Nephron progenitor cell (in vitro differentiated cells): Measurements from ENCODE around the gene KRTAP10-2.

ENCODE experiments used
- DNase-seq: peaks from one replicate; pipeline ENCODE4 v3.0.0; 2021
- H3K27ac Mint-ChIP-seq: 2 replicates; pipeline ENCODE4 v1.8.0; 2021; ENCODE audit warnings: mild to moderate bottlenecking, moderate library complexity, mixed read lengths
- H3K27me3 Mint-ChIP-seq: 2 replicates; pipeline ENCODE4 v1.8.0; 2021; ENCODE audit warnings: mild to moderate bottlenecking, low read depth, mixed read lengths; ENCODE audit not compliant: poor library complexity
- H3K36me3 Mint-ChIP-seq: 2 replicates; pipeline ENCODE4 v1.8.0; 2021; ENCODE audit warnings: low read depth, mixed read lengths
- H3K4me1 Mint-ChIP-seq: 2 replicates; pipeline ENCODE4 v1.8.0; 2021; ENCODE audit warnings: mixed read lengths
- H3K4me3 Mint-ChIP-seq: 2 replicates; pipeline ENCODE4 v1.8.0; 2021; ENCODE audit warnings: mild to moderate bottlenecking, moderate library complexity, mixed read lengths
- H3K9me3 Mint-ChIP-seq: 2 replicates; pipeline ENCODE4 v1.8.0; 2021; ENCODE audit warnings: mild to moderate bottlenecking, moderate library complexity, mixed read lengths
- CTCF ChIP-seq: fragments of 200-600 bp; sonication (generic); IDR thresholded peaks from 2 replicates; pipeline ENCODE4 v1.5.0; 2021; ENCODE audit warnings: antibody characterized with exemption

KRTAP10-2 gene

DNA sequence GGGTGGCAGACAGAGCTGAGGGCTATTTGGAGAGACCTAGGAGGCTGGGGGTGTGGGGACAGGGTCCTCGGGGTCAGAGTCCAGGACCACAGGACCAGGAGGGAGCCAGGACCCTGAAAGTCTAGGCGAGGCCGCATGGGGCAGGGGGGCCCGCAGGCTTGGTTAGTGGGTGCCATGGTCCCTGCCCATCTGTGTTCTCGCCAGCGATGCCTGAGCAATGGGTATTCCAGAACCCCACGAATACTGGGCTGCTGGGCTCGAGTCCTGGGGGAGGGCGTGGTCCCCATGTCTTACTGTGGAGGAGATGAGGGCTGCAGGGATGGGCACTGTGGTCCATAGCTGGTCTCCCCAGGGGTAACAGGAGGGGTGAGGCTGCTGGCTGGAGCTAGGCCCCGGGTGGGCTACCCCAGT is 39.0 kb upstream of the KRTAP10-2 start:
- peaks cover 4% of the 10 kb centered on the region for H3K27me3 Mint-ChIP-seq
- no peak overlapping the region for H3K27ac Mint-ChIP-seq
- peaks cover 28% of the 10 kb centered on the region for H3K9me3 Mint-ChIP-seq
- peaks cover 33% of the 10 kb centered on the region for H3K4me1 Mint-ChIP-seq
- no peak for TF ChIP-seq CTCF
- no peaks in the 10 kb centered on the region for H3K36me3 Mint-ChIP-seq
- DNase-seq, result no peak
- H3K4me3 Mint-ChIP-seq, result no peak overlapping the region

DNA sequence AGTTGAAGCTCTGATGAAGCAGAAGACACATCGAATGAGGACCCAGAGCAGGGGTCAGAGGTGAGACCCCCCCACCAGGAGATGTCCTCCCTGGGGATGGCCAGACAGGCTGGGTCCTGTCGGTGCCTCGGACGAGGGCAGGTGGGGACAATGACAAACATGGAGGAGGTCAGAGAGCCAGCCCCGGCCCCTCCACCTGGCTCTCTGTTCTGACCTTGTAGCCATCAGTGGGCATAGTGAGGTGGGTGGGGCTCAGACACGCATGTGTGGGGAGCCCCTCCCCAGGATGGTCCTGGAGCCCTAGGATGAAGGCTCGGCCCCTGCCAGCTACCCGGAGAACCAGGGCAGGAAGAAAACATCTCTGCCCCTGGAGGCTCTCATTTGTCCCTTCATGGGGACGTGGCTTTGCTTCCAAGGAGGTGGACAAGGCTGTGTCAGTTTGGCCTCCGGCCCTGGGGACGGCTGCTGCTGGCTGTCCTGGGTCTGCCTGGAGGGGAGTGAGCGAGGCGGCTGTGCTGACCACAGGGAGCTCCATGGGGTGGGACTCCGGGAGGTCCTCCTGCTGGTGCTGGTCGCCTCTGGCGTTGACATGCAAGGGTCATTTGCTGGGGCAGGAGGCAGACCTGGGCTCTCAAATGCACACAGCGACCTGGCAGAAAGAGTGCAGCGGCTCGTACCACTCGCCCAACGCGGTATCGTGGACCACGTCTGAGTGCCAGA is 38.4 kb upstream of the KRTAP10-2 start:
- Mint-ChIP-seq H3K4me1 (peaks cover 28% of the 10 kb centered on the region), H3K9me3 (peaks cover 28% of the 10 kb centered on the region), H3K27ac (no peak overlapping the region), H3K4me3 (no peak overlapping the region), H3K36me3 (no peaks in the 10 kb centered on the region), H3K27me3 (peaks cover 6% of the 10 kb centered on the region)
- DNase-seq, result no peak
- TF ChIP-seq CTCF, result no peak

DNA sequence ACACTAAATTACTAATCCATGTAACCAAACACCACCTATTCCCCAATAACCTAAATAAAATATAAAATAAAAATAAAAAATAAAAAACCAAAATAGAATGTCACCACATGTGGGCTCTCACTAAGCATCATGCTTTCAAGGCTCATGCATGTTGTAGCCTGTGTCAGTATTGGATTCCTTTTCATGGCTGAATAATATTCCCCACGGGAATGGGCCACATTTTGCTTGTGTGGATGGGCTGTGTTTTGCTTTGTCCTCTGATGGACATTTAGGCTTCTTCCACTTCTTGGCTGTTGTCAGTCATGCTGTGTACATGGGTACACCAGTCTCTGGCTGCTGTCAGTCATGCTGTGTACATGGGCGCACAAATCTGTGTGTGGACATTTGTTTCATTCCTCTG is 37.8 kb upstream of the KRTAP10-2 start:
- Mint-ChIP-seq H3K4me3 (no peak overlapping the region), H3K27ac (no peak overlapping the region), H3K9me3 (peaks cover 28% of the 10 kb centered on the region), H3K27me3 (peaks cover 6% of the 10 kb centered on the region), H3K36me3 (no peaks in the 10 kb centered on the region), H3K4me1 (peaks cover 22% of the 10 kb centered on the region)
- no peak for DNase-seq
- no peak for TF ChIP-seq CTCF

DNA sequence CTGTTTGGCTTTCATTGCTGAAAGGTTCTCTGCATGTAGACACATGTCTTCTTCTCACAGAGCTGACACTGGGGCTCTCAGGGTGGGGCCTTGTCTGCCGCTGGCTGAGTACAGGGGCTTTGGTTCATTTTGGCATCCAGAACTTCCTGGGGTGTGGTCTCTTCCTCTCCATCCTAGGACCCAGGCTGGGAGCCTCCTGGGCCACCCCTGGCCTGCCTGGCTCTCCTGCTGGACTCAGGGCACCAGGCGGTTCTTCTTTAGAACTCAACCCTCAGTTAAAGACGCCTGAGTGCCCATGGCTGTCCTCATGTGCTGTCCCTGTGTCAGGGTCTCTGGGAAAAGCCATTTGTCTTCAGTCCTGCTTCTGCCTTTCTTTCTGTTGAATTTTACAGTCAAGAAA is 34.6 kb upstream of the KRTAP10-2 start:
- Mint-ChIP-seq H3K4me3 (no peak overlapping the region), H3K27me3 (peaks cover 9% of the 10 kb centered on the region), H3K4me1 (peaks cover 11% of the 10 kb centered on the region), H3K9me3 (peaks cover 51% of the 10 kb centered on the region), H3K36me3 (peaks cover 5% of the 10 kb centered on the region), H3K27ac (no peak overlapping the region)
- no peak for DNase-seq
- TF ChIP-seq CTCF, result no peak

- H3K4me3 Mint-ChIP-seq, result no peak overlapping the region
- peaks cover 9% of the 10 kb centered on the region for H3K27me3 Mint-ChIP-seq
- no peak overlapping the region for H3K27ac Mint-ChIP-seq
- H3K4me1 Mint-ChIP-seq, result peaks cover 9% of the 10 kb centered on the region
- no peak for DNase-seq
- H3K36me3 Mint-ChIP-seq, result peaks cover 5% of the 10 kb centered on the region
- H3K9me3 Mint-ChIP-seq, result peaks cover 68% of the 10 kb centered on the region
- no peak for TF ChIP-seq CTCF
Measured at GRCh38 chr21:44583800-44584147, 32.5 kb upstream of the KRTAP10-2 start.

GRCh38 chr21:44583089-44583799 is 31.9 kb upstream of the KRTAP10-2 start:
- peaks cover 69% of the 10 kb centered on the region for H3K9me3 Mint-ChIP-seq
- peaks cover 9% of the 10 kb centered on the region for H3K27me3 Mint-ChIP-seq
- no peak for TF ChIP-seq CTCF
- H3K27ac Mint-ChIP-seq, result no peak overlapping the region
- no peak overlapping the region for H3K4me3 Mint-ChIP-seq
- peaks cover 5% of the 10 kb centered on the region for H3K36me3 Mint-ChIP-seq
- peaks cover 9% of the 10 kb centered on the region for H3K4me1 Mint-ChIP-seq
- DNase-seq, result no peak
